Limb (tissue), 2 donors: Measurements from ENCODE around the gene PIK3R6.
"Not testable (repeated sequence)": the region's sequence is repeated elsewhere in the genome, so short reads cannot be mapped to it uniquely, and the experiment has no call there.

Source experiments
- DNase-seq, 2 donors: peaks; one replicate each; pipeline ENCODE4 v3.0.0-alpha.2; 2016; ENCODE audit errors: extremely low spot score in 2 of 2

The PIK3R6 gene

DNA sequence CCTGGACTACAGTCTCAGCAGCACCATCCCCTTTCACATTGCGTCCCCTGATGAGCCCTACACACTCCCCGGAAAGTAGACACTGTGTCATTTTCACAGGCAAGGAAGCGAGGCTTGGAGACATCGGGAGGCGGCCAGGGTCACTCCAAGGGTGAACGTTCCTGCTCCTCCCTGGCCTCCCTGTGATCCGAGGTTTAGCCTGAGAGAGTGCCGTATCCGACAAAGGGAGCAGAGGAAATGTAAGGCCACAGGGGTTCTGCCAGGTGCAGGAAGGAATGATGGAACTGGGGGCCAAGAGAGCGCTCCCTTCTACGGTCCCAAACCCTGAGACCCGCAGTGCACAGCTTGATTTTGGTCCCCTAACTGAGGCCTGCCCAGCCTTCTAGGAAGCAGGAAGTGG is 8.0 kb upstream of the PIK3R6 start:
- DNase-seq = no peak

DNA sequence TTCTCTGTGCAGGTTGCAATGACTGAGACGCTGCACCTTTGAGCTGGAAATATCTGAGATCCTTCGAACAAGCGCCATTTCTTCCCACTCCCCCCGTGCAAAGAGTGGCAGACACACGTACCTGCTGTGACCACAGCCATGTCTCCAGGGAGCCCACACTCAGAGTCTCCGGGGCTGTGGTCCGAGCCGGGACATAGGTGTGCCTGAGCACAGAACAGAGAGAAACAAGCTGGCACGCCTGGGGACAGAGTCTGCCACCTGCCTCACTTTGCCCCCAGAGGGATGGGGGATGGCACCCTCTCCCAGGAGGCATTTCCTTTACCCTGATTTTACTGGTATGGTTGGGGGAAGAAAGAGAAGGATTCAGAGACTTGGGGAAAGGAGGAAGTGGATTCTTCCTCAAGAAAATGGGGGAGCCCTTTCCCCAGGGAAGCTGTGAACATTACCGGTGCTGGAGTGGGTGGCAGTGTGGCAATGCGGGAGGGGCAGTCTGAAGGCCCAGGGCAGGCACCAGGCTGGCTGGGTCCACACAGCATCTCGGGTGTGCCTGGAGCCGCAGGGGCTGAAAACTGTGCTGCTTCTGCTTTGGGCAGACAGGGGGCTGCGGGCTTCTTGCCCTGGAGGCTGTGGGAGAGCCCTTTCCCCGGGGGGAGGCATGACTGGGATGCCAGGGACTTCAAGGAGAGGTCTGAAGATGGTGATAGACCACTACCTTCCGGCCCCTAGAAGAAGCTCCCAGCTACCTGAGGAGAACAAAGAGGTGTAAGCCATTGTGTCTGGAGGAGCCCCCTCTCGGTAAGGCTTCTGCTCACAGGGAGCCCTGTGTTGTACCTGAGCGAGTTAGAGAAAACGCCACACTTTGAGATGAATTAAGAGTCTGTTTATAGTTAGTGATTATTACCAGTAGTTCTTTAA is 6.6 kb upstream of the PIK3R6 start:
- DNase-seq = no peak

DNA sequence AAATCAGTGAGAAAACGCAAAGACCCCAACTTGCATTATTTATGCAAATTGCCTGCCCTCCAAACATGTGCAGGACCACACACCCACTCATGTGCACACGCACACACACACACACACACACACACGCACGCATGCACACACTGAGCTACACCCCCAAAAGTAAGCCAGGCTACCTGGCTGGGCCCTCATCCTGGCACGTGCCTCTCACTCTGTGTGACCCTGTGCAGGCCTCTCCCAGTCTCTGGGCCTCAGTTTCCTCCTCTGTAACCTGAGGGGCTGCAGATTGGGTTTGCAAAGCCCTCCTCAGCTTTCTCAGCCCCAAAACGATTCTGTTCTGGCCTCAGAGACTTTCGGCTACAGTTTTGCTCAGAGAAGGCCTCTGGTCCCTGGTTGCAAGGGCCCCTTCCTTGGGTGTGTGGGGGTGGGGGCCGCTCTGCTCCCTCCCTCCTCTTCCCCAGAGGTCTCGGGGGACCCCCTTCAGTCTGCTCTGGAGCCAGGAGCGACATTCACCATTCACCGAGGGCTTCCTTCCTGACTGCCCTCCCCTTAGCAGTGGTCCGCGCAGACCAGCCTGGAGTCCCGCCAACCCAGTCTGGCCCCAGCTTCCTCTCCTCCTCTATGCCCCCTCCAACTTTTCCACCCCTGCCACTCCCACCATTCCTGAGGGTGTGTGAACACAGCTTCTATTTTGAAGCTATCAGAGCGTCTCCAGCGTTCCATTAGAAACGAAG is 5.4 kb upstream of the PIK3R6 start:
- peak in 1 of 2 donors; percentile 54 for DNase-seq

DNA sequence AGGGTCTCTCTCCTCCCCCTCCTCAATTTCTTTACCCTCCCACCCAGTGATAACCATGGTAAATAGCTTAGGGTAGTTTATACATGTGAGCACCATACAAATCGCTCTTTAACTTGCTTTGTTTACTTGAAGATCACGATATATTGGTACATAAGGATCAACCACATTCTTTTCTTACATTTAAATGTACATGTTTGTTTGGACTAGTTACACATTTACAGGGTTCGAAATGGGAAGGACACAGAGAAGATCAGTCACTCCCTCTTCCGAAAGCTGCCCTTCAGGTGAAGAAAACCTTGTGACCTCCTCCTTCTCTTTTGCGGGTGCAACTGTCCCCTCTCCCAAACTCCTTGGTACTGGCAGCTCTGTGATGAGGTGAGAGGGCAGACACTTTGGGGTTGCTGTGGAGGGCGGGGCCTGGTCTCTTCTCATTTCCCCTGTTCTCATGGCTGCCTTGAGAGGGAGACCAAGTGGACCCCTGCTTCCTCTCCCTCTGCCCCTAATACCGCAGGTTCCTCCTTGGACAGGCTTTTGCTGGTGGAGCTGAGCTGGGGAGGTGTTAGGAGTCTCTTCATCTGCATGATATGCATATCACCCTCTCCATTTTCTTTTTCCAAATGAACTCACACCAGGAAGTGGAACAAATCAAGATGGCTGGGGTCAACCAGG is 4.7 kb upstream of the PIK3R6 start:
- no peak for DNase-seq

DNA sequence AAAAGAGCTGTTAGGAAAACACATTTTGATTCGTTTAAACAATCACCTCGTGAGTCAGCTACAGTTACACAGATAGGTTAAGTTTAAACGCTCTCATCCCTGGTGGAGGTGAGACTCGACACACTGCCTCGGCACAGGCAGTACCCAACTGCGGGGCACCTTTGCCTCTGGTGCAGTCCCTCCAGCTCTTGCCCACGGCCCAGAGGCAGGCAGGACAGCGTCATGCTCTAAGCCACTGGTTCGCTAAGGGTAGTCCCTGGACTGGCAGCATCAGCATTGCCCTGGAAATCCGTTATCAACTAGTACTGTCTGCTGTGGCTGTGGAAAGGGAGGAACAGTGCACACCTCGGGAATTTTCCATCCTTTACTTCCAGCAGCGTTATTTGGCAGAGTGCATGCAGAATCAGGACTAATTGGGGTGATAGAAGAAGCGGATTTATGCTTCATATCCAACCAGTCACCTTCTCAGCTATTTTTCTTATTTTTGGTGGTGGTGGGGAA is 3.7 kb upstream of the PIK3R6 start:
- no peak for DNase-seq

DNA sequence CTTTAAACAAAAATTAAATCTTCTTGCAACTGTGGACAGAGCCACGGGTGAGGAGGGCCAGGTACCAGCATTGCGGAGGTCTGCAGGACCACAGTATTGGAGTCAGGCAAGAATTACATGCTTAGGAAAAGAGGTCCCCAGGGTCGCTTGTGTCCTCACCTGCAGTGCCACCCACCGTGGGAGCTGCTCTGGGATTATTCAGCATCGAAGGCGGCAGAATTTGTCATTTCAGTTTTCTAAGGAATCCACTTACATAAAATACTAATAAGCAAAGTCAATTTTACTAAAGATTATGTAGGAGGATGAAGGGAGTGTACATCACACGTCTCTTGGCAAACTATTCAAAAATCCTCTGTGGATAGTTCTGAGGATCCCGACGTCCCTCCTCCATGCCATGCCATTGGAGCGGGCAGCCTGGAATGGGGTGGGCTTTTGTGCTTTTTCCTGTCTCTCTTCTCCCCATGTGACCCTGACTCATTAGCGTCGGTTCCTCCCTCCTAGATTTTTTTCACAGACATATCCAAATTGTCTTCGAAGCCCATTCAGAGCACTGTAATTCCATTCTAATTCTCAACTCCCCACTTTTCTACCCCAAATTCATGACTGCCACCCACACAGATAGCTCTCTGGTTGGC is 3.0 kb upstream of the PIK3R6 start:
- DNase-seq = no peak

DNA sequence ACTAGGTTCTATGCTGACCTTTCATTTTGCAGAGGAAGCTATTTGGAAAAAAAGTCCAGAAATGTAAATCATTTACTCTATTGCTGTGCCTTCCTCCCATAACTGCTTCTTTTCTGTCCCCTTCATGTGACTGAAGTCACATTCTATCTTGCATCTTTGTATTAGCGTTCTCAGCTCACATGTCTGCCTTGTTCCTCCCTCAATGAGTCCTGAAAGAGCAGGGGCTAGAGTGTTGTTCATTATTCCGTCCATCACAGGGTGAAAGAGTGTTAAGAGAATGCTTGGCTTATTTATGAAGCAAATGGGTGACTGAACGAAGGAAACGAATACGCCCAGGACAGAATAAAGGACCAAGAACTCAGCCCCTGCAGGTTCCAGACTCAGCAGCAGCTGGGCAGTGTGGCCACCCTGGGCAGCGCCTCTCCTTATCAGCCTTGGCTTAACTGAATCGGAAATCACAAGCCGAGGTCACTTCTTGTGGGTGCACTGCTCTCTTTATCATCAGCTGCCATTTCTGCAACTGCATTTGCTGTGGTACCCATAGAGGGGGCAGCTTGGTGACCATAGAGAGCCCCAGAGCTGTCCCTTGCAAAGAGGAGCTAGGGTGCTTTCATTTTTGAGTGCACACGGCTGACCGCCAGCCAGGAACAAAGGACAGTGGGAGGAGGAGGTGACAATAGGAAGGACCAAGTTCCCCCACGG is 1.8 kb upstream of the PIK3R6 start:
- no peak for DNase-seq

DNA sequence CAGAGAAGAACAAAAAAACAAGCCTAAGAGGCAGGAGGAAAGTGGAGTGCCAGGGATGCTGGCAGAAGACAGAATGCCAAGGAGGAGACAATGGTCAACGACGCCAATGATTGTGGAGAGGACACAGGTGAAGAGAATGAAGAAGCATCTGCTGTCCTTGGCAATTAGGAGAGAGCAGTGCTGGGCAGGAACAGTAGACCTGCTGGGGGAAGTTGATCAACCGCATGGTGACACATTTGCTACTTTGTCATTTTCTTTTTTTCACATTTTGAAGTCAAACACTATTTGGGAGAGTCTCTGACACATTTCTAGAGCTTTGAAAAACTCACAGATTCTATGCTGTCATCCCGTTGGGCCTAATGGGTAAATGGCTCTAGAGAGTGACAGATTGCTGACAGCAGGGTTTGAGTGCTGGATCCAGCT is 1.1 kb upstream of the PIK3R6 start:
- DNase-seq = no peak

DNA sequence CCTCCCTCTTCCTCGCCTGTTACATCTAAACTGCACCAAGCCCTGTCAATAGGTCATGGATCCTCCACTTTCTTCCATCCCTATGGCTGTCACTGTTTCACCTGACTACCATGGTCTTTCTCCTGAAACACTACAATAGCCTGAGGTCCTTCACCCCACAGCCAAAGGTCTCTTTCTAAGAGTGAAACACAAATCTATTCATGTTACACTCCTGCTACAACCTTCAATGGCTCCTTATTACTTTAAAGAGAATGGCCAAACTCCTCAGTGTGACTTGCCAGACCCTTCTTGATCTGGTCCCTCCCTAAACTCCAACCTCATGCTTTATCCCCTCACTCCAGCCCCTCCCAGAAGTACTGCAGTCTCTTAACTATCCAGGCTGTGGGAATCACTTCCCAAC is 618 bp upstream of the PIK3R6 start:
- DNase-seq = no peak

DNA sequence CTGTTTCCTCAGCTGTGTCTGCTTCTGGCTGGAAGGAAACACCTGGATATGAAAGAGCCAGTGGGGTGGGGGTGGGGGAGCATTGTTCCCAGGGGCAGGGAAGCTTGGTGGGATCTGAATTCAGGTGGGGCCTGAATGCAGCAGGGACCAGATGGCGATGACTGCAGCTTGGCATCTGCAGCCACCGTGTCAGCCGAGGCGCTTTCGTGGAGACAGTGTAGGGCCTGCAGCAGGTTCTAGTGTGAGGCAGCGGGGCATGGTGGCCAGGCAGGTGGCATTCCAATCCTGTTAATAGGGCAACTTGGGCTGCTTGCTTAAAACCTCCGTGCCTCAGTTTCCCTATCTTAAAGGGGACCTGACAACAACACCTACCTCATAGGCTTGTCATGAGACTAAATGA is 1.7 kb downstream of the PIK3R6 start:
- no peak for DNase-seq

DNA sequence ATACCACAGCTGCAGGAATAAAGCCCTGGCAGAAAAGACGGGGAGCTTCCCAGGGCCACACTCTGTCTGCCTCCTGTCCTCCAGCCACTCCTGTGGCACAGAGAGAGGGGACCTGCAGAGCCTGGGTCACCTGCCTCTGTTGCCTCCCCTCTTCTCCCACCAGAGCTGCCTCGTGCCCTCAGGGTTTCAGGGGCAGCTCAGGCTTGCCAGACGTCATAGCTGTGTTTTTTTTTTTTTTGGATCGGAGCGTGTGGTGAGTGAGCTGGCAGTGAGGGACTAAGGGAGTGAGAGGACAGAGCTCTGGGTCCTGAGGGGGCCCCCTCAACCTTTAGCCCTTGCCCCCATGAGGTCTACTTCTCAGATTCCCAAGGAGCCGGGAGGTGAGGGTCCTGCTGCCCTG is 2.1 kb downstream of the PIK3R6 start:
- no peak for DNase-seq

DNA sequence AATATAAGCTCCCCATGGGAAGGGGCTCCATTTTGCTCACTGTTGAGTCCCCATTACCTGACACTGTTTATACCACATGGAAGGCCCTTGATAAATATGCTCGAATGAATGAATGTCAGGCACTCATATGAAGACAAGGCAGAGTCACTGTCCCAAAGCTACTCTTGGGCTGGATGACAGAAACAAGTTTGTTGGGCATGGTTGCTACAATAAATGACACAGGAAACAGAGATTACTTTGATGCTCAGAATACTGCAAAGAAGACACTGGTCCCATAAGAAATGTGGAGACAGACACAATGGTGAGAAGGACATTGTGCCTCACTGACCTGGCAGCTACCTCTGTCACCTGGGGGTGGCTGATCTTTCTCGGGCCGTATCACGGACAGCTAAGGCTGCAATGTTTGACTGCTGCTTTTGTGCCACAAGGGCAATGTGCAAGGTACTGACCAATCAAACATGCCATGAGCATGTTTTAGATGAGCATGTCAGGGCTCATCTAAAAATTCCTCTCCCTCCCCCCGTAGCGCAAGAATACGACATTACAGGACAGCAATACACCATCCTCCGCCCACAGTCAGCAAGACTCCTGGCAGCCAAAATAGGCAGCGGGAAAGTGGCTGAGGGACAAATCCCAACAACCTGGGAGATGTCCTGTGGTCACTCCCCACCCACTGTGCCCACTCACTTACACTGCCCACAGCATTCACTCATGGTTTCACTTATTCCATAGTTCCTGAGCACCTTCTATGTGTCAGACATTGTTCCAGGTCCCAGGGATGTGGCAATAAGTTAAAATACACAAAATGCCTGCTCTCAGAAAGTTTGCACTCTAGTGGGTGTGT is 5.0 kb downstream of the PIK3R6 start:
- DNase-seq = no peak

DNA sequence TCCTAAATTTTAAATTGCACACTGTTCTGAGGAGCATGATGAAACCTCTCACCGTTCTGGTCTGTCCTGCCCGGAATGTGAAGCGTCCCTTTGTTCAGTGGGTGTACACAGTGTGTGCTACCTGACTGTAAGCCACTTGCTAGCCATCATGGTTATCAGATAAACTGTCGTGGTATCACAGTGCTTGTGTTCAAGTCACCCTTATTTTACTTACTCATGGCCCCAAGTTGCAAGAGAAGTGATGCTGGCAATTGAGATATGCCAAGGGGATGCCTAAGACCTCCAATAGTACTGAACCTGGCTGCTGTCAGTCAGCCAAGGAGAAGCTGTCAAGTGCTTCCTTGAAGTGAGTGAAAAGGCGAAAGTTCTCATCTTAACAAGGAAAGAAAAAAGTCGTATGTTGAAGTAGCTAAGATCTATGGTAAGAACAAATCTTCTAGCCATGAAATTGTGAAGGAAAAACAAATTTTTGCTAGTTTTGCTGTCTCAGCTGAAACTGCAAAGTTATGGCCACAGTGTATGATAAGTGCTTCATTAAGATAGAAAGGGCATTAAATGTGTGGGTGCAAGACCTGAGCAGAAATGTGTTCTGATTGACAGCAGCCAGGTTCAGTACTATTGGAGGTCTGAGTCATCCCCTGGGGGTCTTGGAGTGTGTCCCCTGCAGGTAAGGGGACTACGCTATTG is 5.8 kb downstream of the PIK3R6 start:
- no peak for DNase-seq

DNA sequence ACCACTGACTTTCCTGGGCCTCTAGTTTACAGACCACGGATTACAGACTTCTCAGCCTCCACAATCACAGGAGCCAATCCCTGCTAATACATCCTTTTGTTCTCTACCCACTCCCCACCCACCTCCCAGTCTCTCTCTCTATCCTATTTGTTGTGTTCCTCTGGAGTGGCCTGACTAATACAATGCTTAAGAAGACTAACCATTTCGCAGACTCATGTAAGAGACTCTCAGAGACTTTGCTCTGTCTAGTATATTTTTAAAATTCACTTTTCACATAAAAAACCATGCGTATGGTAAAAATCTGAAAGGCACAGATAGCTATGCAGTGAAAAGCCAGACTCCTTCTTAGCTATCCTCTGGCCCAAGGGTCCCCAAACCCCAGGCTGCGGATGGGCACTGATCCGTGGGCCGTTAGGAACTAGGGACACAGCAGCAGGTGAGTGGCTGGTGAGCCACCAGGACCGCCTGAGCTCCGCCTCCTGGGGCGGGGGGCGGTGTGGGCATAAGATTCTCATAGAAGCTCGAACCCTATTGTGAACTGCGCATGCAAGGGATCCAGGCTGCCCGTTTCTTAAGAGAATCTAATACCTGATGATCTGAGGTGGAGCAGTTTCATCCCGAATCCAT is 7.6 kb downstream of the PIK3R6 start:
- DNase-seq = no peak

DNA sequence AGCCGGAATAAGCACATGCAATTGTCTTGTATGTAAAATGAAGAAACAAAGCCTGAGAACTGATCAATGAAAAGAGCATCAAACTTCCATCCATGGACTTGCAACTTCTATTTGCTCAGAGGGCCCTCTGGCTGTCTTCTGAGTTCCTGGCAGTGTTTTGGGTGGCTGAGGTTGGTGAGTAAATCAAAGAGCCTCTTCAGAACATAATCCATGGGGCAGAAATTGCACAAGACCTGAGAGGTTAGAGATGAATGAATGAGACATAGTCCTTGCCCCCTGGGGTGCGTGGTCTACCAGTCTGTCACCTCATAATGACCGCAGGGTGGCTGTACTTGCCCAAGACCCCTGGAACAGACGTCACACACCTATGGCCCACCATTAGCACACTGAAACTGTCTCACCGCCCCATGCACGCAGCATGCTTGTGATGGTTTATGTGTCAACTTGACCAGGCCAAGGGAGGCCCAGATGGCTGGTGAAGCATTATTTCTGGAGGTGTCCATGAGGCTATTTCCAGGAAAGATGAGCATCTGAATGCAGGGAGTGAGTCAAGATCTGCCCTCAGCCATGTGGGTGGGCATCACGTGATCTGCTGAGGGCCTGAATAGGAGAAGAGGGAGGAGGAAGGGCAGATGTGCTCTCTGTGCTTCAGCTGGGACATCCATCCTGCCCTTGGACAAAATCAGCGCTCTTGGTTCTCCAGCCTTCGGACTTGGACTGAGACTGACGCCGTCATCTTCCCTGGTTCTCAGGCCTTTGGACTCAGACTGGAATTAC is 8.3 kb downstream of the PIK3R6 start:
- no peak for DNase-seq

DNA sequence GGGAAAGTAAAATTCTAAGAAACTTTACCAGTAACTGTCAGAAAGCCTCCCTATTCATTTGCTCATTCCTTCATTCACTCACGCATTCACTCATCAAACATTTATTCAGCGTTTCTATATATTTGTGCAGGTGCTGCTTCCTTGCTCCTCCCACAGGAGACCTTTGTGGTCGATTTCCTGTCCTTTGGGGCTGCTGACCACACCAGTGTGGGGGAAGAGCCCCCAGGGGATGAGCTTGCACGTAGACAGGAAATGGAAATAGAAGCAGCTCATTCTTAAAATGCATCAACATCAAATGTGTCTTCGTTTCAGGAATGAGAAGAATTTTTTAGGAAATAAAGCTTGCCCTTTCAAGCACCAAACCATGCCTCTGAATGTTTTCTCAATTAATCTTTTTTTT is 9.6 kb downstream of the PIK3R6 start:
- DNase-seq = no peak

DNA sequence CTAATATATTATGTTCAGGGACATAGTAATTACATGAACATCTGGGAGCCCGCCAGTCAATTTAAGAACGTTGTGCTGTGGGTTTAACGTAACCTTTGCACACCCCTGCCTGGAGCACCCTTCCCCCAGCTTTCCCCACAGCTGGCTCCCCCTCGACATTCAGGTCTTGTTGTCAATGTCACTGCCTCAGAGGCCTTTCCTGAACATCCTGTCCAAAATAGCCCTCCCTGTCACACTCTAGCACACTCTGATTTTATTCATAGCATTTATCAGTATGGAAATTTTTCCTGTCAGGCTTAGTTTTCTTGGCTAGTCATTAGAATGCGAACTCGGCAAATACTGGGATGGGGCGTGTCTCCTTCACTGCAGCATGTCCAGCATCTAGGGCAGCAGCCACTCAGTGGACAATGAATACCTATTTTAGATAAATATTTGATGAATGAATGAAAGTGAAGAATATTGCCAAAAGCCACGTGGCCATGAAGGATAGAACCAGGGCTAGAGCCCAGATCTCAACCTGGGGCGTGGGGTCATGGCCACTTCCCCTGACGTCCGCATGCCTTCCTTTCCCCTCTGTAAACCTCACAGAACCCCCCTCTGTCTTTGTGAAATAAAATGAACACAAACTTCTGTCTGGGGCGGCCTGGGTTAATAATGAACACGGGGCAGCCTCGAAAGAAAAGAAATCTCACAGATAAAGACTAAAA is 10.5 kb downstream of the PIK3R6 start:
- no peak for DNase-seq

DNA sequence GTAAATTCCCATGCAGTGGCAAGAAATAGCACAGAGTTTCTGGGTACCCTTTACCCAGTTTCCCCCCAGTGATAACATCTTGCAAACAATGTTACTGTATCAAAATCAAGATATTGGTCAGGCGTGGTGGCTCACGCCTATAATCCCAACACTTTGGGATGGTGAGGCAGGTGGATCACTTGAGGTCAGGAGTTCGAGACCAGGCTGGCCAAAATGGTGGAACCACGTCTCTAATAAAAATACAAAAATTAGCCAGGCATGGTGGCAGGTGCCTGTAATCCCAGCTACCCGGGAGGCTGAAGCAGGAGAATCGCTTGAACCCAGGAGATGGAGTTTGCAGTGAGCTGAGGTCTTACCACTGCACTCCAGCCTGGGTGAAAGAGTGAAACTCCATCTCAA is 11.3 kb downstream of the PIK3R6 start:
- not testable (repeated sequence) for DNase-seq
